Endothelial cell of umbilical vein (primary cell): Measurements from ENCODE around the gene SRGAP1.

Experiments used
- EZH2 ChIP-seq: IDR thresholded peaks from 2 replicates; pipeline ENCODE4 v1.6.1; 2012; ENCODE audit warnings: borderline replicate concordance, low read depth, mild to moderate bottlenecking, moderate library complexity, low read length, inconsistent platforms; ENCODE audit not compliant: severe bottlenecking
- GATA2 ChIP-seq: IDR thresholded peaks from 2 replicates; pipeline ENCODE4 v1.7.0; 2011; ENCODE audit warnings: low read depth, mild to moderate bottlenecking, moderate library complexity, mixed read lengths, low read length; ENCODE audit not compliant: insufficient read length, insufficient read depth
- JUN ChIP-seq: IDR thresholded peaks from 2 replicates; pipeline ENCODE4 v1.6.1; 2011; ENCODE audit warnings: borderline replicate concordance, low read depth; ENCODE audit not compliant: insufficient read length, insufficient read depth
- POLR2A ChIP-seq: IDR thresholded peaks from 2 replicates; pipeline ENCODE4 v1.6.1; 2012; ENCODE audit warnings: low read depth, mild to moderate bottlenecking, control low read depth, low read length
- POLR2AphosphoS5 ChIP-seq: IDR thresholded peaks from 2 replicates; pipeline ENCODE4 v1.6.1; 2012; ENCODE audit warnings: low read depth, mild to moderate bottlenecking, control low read depth, low read length, moderate library complexity; ENCODE audit not compliant: insufficient read depth
- TF ChIP-seq, protein P1 (sequence below), 2 donors: IDR thresholded peaks; 1 replicate in 1 of 2; 2 replicates in 1 of 2; pipeline ENCODE4 v1.5.1; 2011; ENCODE audit warnings: low read length in 2 of 2, mild to moderate bottlenecking in 2 of 2, moderate library complexity in 2 of 2, control low read depth in 1 of 2, inconsistent platforms in 1 of 2, low read depth in 1 of 2; ENCODE audit not compliant: insufficient read depth in 1 of 2; ENCODE audit errors: extremely low read depth in 1 of 2
- TF ChIP-seq, protein P2 (sequence below): IDR thresholded peaks from 2 replicates; pipeline ENCODE4 v1.6.1; 2011; ENCODE audit not compliant: insufficient read depth, insufficient read length

DNA sequence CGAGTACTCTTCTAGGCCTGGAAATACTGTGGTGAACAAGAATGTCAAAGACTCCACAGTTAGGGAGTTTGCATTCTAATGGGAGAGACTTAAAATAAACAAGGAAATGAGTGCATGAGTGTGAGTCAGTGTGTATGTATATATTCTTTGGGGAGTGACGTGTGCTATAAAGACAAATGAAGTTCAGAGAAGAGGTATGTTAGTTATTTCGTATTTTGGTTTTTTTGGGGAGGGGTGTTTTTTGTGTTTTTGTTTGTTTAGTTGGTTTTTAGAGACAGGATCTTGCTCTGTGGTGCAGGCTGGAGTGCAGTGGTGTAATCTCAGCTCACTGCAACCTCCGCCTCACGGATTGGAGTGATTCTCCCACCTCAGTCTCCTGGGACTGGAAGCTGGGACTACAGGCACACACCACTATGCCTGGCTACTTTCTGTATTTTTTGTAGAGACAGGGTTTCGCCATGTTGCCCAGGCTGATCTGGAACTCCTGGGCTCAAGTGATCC is 74.3 kb downstream of the SRGAP1 start:
- TF ChIP-seq, protein P1, sequence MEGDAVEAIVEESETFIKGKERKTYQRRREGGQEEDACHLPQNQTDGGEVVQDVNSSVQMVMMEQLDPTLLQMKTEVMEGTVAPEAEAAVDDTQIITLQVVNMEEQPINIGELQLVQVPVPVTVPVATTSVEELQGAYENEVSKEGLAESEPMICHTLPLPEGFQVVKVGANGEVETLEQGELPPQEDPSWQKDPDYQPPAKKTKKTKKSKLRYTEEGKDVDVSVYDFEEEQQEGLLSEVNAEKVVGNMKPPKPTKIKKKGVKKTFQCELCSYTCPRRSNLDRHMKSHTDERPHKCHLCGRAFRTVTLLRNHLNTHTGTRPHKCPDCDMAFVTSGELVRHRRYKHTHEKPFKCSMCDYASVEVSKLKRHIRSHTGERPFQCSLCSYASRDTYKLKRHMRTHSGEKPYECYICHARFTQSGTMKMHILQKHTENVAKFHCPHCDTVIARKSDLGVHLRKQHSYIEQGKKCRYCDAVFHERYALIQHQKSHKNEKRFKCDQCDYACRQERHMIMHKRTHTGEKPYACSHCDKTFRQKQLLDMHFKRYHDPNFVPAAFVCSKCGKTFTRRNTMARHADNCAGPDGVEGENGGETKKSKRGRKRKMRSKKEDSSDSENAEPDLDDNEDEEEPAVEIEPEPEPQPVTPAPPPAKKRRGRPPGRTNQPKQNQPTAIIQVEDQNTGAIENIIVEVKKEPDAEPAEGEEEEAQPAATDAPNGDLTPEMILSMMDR (IDR thresholded peaks at IDR 0.05; ENCODE audit: extremely low read depth in 1 of 2, insufficient read depth in 1 of 2, low read depth in 1 of 2, low read length in 2 of 2) = no peak
- TF ChIP-seq POLR2A = no peak
- TF ChIP-seq, protein P2, sequence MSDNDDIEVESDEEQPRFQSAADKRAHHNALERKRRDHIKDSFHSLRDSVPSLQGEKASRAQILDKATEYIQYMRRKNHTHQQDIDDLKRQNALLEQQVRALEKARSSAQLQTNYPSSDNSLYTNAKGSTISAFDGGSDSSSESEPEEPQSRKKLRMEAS = no peak
- peak; percentile 86 for TF ChIP-seq JUN
- TF ChIP-seq EZH2 = no peak
- TF ChIP-seq POLR2AphosphoS5 = no peak
- no peak for TF ChIP-seq GATA2
